GM10266 (cell line): ENCODE data around the gene SEMA4F.
"Not testable (repeated sequence)": the region's sequence is repeated elsewhere in the genome, so short reads cannot be mapped to it uniquely, and the experiment has no call there.

Source experiments
- DNase-seq: peaks from one replicate; pipeline ENCODE4 v3.0.0; 2012; ENCODE audit errors: extremely low spot score
- TF ChIP-seq, protein P1 (sequence below): IDR thresholded peaks from 2 replicates; pipeline ENCODE4 v1.5.1; 2012; ENCODE audit warnings: mild to moderate bottlenecking, low read depth; ENCODE audit not compliant: control insufficient read depth, insufficient read depth; ENCODE audit errors: missing control alignments

SEMA4F gene

DNA sequence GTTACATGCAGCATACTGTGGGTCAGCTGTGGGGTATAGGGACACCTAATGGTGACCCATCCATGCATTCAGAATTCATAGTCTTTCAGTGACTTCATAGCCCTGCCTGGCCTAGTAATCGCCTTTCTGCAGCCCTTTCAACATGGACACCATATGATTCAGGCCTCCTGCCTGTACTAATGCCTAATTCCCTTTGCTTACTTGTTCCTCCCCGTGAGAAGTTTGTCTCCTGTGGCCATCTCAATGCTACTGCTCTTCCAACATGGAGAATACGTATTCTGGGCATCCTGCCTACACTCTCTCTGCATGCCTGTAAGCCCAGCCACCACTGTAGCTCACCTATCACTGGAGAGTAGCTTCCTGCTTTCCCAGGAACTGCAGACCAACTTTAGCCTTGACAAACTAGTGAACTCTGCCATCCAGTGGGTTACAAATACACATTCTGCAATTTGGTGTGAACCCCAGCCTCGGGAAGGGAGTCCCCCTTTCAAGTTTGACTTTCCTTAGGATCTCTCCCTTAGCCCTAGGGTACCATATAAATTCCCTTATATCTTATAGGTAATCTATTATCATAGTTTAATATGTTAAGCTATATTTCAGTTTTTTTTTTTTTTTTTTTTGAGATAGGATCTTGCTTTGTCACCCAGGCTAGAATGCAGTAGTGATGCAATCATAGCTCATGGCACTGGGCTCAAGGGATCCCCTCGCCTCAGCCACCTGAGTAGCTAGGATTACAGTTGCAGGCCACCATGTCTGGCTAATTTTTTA, 28.2 kb upstream of the SEMA4F start:
- TF ChIP-seq, protein P1, sequence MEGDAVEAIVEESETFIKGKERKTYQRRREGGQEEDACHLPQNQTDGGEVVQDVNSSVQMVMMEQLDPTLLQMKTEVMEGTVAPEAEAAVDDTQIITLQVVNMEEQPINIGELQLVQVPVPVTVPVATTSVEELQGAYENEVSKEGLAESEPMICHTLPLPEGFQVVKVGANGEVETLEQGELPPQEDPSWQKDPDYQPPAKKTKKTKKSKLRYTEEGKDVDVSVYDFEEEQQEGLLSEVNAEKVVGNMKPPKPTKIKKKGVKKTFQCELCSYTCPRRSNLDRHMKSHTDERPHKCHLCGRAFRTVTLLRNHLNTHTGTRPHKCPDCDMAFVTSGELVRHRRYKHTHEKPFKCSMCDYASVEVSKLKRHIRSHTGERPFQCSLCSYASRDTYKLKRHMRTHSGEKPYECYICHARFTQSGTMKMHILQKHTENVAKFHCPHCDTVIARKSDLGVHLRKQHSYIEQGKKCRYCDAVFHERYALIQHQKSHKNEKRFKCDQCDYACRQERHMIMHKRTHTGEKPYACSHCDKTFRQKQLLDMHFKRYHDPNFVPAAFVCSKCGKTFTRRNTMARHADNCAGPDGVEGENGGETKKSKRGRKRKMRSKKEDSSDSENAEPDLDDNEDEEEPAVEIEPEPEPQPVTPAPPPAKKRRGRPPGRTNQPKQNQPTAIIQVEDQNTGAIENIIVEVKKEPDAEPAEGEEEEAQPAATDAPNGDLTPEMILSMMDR, result no peak
- no peak for DNase-seq

DNA sequence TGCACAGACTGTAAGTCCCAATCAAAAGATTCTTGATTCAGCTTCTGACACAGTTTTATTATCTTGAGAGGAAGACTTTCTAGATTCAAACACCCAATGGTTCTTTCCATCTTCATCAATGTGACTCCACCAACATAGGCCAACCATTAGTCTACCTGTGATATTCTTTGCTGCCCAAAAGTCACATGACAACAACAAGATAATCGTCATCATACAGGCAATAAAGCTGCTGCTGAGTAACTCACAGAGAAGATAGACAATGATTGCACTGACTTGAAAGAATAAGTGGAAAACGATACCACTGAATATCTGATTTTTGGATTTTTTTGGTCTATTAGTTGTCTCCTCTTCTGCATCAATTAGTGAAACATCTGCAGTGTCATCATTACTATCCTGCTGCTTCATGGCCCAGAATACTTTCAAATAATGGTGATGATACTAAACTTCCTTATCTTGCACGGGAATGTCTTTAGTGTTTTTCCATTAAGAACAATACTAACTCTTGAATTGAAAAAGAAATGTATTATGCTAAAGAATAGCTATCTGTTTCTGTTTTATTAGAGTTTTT, 25.4 kb upstream of the SEMA4F start:
- TF ChIP-seq, protein P1, result no peak
- DNase-seq, result no peak

DNA sequence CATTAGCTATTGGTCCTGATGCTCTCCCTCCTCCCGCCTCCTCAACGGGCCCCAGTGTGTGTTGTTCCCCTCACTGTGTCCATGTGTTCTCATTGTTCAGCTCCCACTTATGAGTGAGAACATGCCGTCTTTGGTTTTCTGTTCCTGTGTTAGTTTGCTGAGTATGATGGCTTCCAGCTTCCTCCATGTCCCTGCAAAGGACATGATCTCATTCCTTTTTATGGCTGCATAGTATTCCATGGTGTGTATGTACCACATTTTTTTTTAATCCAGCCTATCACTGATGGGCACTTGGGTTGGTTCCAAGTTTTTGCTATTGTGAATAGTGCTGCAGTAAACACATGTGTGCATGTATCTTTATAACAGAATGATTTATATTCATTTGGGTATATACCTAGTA, 23.6 kb upstream of the SEMA4F start:
- not testable (repeated sequence) for DNase-seq

DNA sequence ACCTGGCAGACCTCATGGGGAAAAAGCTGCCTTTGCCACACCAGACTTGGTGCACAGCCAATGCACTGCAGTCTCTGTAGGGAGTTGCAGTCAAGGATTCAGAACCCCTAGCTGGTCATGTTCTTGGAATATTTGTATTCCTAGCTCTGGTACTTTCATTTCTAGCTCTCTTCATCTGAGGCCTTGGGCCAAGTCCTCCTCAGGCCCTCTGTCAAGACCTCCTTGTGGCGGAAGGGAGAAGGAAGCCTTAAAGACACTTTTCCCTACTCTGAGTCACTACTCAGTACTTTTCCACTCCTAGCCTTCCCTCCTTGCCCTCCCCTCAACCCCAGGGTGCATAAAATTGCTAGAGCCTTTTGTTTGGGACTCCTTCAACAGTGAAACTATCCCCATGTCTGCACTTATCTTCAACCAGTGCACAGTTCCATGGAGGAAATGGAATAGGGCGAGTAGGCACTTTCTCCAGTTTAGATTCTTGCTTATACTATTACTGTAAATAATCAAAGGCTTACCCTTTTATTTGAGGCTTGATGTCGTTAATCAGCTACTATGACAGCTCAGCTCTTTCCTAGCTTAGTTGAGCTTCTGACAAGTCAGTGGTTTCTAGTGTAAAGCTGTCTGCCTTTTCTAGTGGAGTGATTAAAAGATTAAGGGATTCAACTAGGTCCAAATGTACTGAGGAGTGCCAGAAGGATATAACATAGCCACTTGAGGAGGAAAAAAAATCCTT, 21.7 kb upstream of the SEMA4F start:
- TF ChIP-seq, protein P1, result no peak
- no peak for DNase-seq

DNA sequence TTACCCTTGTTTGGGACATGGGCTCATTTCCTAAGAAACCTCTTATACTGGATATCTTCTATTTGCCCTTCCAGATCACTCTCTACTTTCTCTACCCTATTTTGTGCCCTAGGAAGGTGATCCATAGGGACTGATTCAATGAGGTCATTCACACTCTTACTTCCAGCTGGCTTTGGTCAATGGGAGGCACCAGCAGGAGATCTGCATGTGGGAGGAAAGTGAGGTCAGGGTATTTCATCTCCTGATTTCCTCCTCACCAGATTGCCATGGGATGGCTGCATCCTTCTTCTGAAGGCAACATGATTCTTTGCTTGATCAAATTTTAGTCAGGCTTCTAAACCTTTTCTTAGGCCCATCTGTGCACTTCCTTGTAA, 21.1 kb upstream of the SEMA4F start:
- DNase-seq, result no peak
- TF ChIP-seq, protein P1, result no peak

DNA sequence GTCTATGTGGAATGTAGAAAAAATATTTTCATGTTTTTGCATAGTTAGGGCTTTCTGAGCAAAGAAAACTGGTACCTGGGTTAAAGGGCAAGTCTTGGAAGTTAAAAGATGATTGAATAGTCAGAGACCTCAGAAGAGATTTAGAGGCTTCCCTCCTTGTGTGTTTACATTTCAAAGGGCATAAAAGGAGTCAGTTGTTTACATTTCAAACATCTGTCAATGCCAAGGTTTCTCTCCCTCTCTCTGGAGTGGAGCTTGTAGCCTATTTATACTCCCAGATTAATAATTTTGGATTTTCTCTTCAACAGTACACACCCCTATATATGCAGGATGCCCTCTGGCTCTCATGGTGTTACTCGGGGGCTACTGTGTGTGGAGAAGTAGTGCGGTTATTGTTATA, 14.5 kb upstream of the SEMA4F start:
- no peak for DNase-seq
- TF ChIP-seq, protein P1, result no peak

DNA sequence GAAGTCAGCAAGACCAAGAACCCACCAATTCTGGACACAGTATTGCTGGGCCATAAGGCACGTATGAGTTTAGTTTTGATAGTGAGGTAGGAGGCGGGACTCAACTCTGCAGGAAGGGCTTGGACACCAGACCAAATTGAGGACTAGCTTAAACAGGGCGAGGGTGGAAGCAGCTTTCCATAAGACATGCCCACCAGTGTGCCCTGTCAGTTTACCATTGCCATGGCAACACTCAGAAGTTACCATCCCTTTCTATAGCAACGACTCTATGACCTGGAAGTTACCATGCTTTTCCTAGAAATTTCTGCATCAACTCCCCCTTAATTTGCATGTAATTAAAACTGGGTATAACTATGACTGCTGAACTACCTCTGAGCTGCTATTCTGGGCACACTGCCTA, 8.7 kb upstream of the SEMA4F start:
- TF ChIP-seq, protein P1, result no peak
- no peak for DNase-seq
